Tibial nerve (tissue), 4 donors: ENCODE results near the gene MYO18B. TPM values are rescaled to one million over a fixed set of nuclear protein-coding genes. Genes with fewer than 3 reads are reported as not detected.

Experiments
- DNase-seq, 2 donors: peaks; one replicate each; pipeline ENCODE4 v3.0.0-alpha.2; 2019; ENCODE audit warnings: low spot score in 2 of 2
- H3K27ac ChIP-seq, 4 donors: fragments of 200-600 bp; sonication (generic) in 3 of 4; one replicate each; pipeline ENCODE4 v1.5.1; 2017 to 2019; ENCODE audit warnings: mild to moderate bottlenecking in 1 of 4
- H3K27me3 ChIP-seq, 2 donors: fragments of 200-600 bp; sonication (generic) in 1 of 2; one replicate each; pipeline versions ENCODE4 v1.5.1 to v1.6.0; 2017 to 2019
- H3K36me3 ChIP-seq, 3 donors: fragments of 200-600 bp; sonication (generic); one replicate each; pipeline ENCODE4 v1.5.1; 2018 to 2019
- H3K4me1 ChIP-seq, 4 donors: fragments of 200-600 bp; sonication (generic) in 3 of 4; one replicate each; pipeline ENCODE4 v1.5.1; 2017 to 2019
- H3K4me3 ChIP-seq, 4 donors: fragments of 200-600 bp; sonication (generic) in 3 of 4; one replicate each; pipeline ENCODE4 v1.5.1; 2017 to 2019; ENCODE audit warnings: mild to moderate bottlenecking in 1 of 4, moderate library complexity in 1 of 4
- H3K9me3 ChIP-seq, 4 donors: fragments of 200-600 bp; sonication (generic) in 3 of 4; one replicate each; pipeline ENCODE4 v1.5.1; 2017 to 2019
- EP300 ChIP-seq, 2 donors: sonication (generic); formaldehyde crosslinking; IDR thresholded peaks; one replicate each; pipeline ENCODE4 v1.6.1; 2017; ENCODE audit warnings: antibody characterized with exemption in 2 of 2, mild to moderate bottlenecking in 1 of 2
- POLR2A ChIP-seq, 2 donors: fragments of 450-650 bp; IDR thresholded peaks; one replicate each; pipeline ENCODE4 v1.6.1; 2017; ENCODE audit warnings: antibody characterized with exemption in 2 of 2, mild to moderate bottlenecking in 2 of 2, moderate library complexity in 2 of 2
- WGBS, 2 donors: methylation state at CpG; one replicate each; pipeline ENCODE4 v1.1.5; 2018; 5-methylcytosine and 5-hydroxymethylcytosine counted together
- total RNA-seq, 4 donors: library from RNA; depleted of rRNA; stranded (reverse); fragments of >200 nt; gene quantifications; one replicate each; pipeline ENCODE4 v1.1.0, GENCODE V29; 2016
- TF ChIP-seq, protein P1 (sequence below), 5 experiments: fragments of 200-600 bp in 3 of 5; fragments of 450-650 bp in 2 of 5; sonication (generic) in 3 of 5; IDR thresholded peaks; one replicate each; pipeline ENCODE4 v1.5.1; 2016 to 2019; ENCODE audit warnings: antibody characterized with exemption in 5 of 5, mild to moderate bottlenecking in 3 of 5, moderate library complexity in 2 of 5

The MYO18B gene
- total RNA-seq, 4 donors from 2014 or later: under 0.01 TPM; not detected in 2

DNA sequence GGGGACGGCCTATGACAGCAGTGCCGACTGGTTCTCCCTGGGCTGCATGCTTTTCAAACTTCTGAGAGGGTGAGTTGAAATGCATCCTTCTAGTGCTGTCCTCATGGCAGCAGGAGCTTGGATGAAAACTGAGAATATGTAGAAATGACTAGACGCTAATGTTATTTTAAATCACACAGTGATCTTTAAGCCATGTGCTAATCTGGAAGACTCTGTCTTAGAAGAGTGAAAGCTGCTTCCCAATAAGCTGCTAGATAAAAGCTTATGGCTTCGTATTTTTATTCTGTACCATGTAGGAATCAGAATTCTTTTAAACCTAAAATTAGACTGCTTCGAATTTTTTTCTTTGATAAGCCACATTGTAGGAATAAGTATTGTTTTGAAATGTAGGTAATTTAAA is 46.8 kb upstream of the MYO18B start:
- no peak for DNase-seq
- TF ChIP-seq EP300 (IDR thresholded peaks at IDR 0.05) (no peak), POLR2A (IDR thresholded peaks at IDR 0.05) (no peak)
- TF ChIP-seq, protein P1, sequence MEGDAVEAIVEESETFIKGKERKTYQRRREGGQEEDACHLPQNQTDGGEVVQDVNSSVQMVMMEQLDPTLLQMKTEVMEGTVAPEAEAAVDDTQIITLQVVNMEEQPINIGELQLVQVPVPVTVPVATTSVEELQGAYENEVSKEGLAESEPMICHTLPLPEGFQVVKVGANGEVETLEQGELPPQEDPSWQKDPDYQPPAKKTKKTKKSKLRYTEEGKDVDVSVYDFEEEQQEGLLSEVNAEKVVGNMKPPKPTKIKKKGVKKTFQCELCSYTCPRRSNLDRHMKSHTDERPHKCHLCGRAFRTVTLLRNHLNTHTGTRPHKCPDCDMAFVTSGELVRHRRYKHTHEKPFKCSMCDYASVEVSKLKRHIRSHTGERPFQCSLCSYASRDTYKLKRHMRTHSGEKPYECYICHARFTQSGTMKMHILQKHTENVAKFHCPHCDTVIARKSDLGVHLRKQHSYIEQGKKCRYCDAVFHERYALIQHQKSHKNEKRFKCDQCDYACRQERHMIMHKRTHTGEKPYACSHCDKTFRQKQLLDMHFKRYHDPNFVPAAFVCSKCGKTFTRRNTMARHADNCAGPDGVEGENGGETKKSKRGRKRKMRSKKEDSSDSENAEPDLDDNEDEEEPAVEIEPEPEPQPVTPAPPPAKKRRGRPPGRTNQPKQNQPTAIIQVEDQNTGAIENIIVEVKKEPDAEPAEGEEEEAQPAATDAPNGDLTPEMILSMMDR (IDR thresholded peaks at IDR 0.05): no peak
- peaks cover 0 to 26% (median 0%) of the 10 kb centered on the region in 3 donors for H3K36me3 ChIP-seq
- no peaks in the 10 kb centered on the region for H3K9me3 ChIP-seq
- H3K27me3 ChIP-seq: no peaks in the 10 kb centered on the region
- H3K27ac ChIP-seq: no peak overlapping the region
- 91 to 95% methylated on average over 5 of the region's 5 CpGs for WGBS, 2 donors
- H3K4me3 ChIP-seq: no peak overlapping the region
- peaks cover 0 to 9% (median 3%) of the 10 kb centered on the region in 4 donors for H3K4me1 ChIP-seq

DNA sequence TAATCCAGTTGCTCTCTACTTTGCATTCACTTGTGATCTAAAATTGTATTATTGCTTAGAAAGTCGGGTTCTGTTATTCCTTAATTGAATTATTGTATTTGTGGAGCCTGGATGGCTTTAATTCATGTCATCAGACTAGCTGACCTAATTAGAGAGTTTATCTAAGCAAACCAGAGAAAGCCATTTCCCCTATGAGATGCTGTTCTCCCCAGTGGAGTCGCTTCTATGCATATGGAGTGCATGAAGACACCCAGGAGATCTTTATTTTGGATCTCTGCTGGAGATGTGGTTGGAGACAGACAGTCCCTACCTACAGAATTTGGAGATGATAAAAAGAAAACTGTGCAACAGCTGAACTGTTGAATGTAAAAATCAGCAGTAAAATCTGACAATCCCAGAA is 45.2 kb upstream of the MYO18B start:
- peaks cover 0 to 12% (median 4%) of the 10 kb centered on the region in 4 donors for H3K4me1 ChIP-seq
- H3K27me3 ChIP-seq: no peaks in the 10 kb centered on the region
- H3K36me3 ChIP-seq: peaks cover 0 to 17% (median 0%) of the 10 kb centered on the region in 3 donors

DNA sequence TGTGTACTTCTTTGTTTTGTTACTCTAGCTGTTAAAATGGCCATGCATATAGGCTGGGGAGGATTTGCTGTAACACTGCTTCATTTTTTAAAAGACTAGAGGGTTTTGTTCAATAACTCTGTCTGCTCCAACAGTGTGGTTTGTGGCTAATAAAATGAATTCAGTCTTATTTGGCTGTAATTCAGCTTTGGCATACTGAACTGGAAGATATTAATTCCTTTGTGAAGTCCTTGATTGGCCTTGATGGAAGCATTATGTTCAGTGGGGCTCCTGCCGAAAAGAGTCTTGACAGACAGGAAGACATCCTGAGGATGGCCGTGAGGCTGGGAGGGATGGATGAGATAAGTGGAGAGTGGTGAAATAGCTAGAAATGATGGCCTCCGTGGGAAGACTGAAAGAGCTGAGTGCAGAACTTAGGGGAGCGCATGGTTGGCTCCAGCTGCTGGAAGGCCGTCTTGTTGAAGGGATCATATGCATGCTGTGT is 44.8 kb upstream of the MYO18B start:
- H3K27me3 ChIP-seq: no peaks in the 10 kb centered on the region
- H3K9me3 ChIP-seq: no peaks in the 10 kb centered on the region
- H3K4me1 ChIP-seq: peaks cover 0 to 13% (median 4%) of the 10 kb centered on the region in 4 donors
- no peak for DNase-seq
- 44 to 53% methylated on average over 5 of the region's 5 CpGs for WGBS, 2 donors
- TF ChIP-seq, protein P1 (IDR thresholded peaks at IDR 0.05): no peak
- TF ChIP-seq POLR2A (IDR thresholded peaks at IDR 0.05) (no peak), EP300 (IDR thresholded peaks at IDR 0.05) (no peak)
- H3K4me3 ChIP-seq: no peak overlapping the region
- peaks cover 0 to 13% (median 0%) of the 10 kb centered on the region in 3 donors for H3K36me3 ChIP-seq
- H3K27ac ChIP-seq: no peak overlapping the region

More for the DNA sequence above, 45.2 kb upstream of the MYO18B start:
- WGBS, 2 donors: 31 to 35% methylated on average over 2 of the region's 2 CpGs
- no peak overlapping the region for H3K27ac ChIP-seq
- no peaks in the 10 kb centered on the region for H3K9me3 ChIP-seq
- H3K4me3 ChIP-seq: no peak overlapping the region
- no peak for DNase-seq
- TF ChIP-seq POLR2A (IDR thresholded peaks at IDR 0.05) (no peak), EP300 (IDR thresholded peaks at IDR 0.05) (no peak)
- TF ChIP-seq, protein P1 (IDR thresholded peaks at IDR 0.05): no peak

DNA sequence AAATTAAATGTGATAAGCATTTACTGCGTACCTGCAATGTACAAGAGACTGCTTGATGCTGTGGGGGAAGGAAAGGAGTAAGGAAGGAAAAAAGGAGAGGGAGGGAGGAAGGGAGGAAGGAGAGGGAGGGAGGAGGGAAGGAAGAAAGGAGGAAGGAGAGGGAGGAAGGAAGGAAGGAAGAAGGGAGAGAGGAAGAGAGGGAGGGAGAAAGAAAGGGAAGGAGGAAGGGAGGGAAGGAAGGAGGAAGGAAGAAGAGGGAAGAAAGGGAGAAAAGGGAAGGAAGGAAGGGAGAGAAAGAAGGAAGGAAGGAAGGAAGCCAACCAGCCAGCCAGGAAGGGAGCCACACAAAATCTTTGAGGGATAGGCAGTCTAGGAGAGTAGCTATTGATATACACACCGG is 44.0 kb upstream of the MYO18B start:
- 91 to 95% methylated on average over 2 of the region's 2 CpGs for WGBS, 2 donors
- no peaks in the 10 kb centered on the region for H3K27me3 ChIP-seq

DNA sequence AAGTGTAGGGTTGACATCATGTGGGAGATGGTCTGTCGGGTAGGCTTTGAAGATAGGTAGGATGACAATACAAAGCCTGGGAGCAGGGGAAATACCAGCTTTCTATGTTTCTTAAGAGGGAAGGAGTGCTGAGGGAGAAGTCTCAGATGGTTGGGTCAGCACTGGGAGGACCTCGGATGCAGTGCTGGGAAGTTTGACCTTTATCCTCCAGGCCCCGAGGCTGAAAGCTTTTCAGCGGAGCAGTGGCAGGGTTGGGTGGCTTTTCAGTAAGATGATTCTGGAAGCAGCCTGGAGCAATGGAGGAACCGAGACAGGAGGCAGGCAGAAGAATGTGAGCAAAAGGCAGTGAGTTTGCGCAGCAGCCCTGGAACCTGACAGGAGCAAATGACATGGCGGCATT is 43.5 kb upstream of the MYO18B start:
- Histone ChIP-seq H3K4me3 (no peak overlapping the region), H3K27ac (no peak overlapping the region), H3K27me3 (no peaks in the 10 kb centered on the region), H3K4me1 (peaks cover 0 to 13% (median 4%) of the 10 kb centered on the region in 4 donors), H3K9me3 (no peaks in the 10 kb centered on the region), H3K36me3 (peaks cover 0 to 10% (median 0%) of the 10 kb centered on the region in 3 donors)
- DNase-seq: no peak
- WGBS, 2 donors: 82% methylated on average over 7 of the region's 7 CpGs
- TF ChIP-seq POLR2A (IDR thresholded peaks at IDR 0.05): no peak
- TF ChIP-seq EP300 (IDR thresholded peaks at IDR 0.05): no peak
- TF ChIP-seq, protein P1 (IDR thresholded peaks at IDR 0.05): no peak

More for the DNA sequence above, 44.0 kb upstream of the MYO18B start:
- Histone ChIP-seq H3K36me3 (peaks cover 0 to 10% (median 0%) of the 10 kb centered on the region in 3 donors), H3K4me3 (no peak overlapping the region), H3K9me3 (no peaks in the 10 kb centered on the region), H3K27ac (no peak overlapping the region), H3K4me1 (peaks cover 0 to 13% (median 4%) of the 10 kb centered on the region in 4 donors)
- no peak for DNase-seq
- TF ChIP-seq POLR2A (IDR thresholded peaks at IDR 0.05): no peak
- TF ChIP-seq EP300 (IDR thresholded peaks at IDR 0.05): no peak
- TF ChIP-seq, protein P1 (IDR thresholded peaks at IDR 0.05): no peak
